ENCODE measurements around the gene GRIA3. TPM values are rescaled to one million over a fixed set of nuclear protein-coding genes. Genes with fewer than 3 reads are reported as not detected.

Gene GRIA3
- total RNA-seq, 1 donor from 2014 or later, result 12.4 TPM

DNA sequence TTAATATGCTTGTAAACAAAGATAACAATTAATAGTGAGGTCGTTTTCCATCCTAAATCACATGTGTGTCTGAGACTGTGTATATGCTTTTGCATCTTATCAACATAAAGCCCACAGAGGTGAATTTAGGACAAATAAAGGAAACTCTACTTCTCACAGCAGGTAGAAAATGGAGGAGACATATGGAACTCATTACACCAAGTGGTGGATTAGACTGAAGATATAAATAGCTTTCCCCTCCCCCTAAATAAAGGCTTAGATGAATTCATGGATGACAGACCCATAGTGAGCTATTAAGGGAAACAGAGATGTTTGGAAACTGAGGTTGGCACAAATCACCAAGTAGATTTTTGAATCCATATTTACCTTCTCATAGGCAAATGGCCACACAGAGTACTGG, 79.7 kb downstream of the GRIA3 start:
- H3K36me3 Mint-ChIP-seq, result peaks cover 4% of the 10 kb centered on the region
- peaks cover 6% of the 10 kb centered on the region for H3K9me3 Mint-ChIP-seq
- TF ChIP-seq, protein P1, sequence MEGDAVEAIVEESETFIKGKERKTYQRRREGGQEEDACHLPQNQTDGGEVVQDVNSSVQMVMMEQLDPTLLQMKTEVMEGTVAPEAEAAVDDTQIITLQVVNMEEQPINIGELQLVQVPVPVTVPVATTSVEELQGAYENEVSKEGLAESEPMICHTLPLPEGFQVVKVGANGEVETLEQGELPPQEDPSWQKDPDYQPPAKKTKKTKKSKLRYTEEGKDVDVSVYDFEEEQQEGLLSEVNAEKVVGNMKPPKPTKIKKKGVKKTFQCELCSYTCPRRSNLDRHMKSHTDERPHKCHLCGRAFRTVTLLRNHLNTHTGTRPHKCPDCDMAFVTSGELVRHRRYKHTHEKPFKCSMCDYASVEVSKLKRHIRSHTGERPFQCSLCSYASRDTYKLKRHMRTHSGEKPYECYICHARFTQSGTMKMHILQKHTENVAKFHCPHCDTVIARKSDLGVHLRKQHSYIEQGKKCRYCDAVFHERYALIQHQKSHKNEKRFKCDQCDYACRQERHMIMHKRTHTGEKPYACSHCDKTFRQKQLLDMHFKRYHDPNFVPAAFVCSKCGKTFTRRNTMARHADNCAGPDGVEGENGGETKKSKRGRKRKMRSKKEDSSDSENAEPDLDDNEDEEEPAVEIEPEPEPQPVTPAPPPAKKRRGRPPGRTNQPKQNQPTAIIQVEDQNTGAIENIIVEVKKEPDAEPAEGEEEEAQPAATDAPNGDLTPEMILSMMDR (conservative IDR thresholded peaks at IDR 0.05), result no peak
- no peak overlapping the region for H3K27ac Mint-ChIP-seq
- no peak for DNase-seq (ENCODE audit: extremely low spot score, unreplicated experiment)
- peaks cover 7% of the 10 kb centered on the region for H3K4me1 Mint-ChIP-seq (ENCODE audit: unreplicated experiment)
- H3K27me3 Mint-ChIP-seq, result no peaks in the 10 kb centered on the region
- H3K4me3 Mint-ChIP-seq, result peak overlapping the region; percentile 29

DNA sequence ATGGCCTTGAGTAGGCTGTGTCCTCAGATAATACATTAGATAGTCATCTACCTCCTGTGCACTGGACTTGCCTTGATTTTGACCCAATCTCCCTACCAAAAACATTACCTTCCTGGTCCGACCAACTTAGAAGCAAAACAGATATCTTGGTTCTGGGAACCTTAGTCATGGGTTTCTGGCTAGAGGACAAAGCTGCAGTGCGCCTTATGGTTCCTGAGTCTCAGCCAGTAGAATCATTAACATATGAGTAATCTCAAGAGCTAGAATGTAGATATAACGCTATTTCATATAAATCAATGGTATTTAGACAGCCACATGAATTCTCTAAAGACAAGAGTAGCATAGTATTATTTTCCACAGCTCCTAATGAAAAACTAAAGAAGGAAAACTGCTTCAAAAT, 83.1 kb downstream of the GRIA3 start:
- TF ChIP-seq, protein P1 (conservative IDR thresholded peaks at IDR 0.05), result no peak
- H3K9me3 Mint-ChIP-seq, result peaks cover 6% of the 10 kb centered on the region
- no peak overlapping the region for H3K27ac Mint-ChIP-seq
- H3K4me3 Mint-ChIP-seq, result no peak overlapping the region
- peaks cover 7% of the 10 kb centered on the region for H3K4me1 Mint-ChIP-seq (ENCODE audit: unreplicated experiment)
- DNase-seq (ENCODE audit: extremely low spot score, unreplicated experiment), result no peak
- H3K36me3 Mint-ChIP-seq, result peaks cover 4% of the 10 kb centered on the region
- H3K27me3 Mint-ChIP-seq, result no peaks in the 10 kb centered on the region

DNA sequence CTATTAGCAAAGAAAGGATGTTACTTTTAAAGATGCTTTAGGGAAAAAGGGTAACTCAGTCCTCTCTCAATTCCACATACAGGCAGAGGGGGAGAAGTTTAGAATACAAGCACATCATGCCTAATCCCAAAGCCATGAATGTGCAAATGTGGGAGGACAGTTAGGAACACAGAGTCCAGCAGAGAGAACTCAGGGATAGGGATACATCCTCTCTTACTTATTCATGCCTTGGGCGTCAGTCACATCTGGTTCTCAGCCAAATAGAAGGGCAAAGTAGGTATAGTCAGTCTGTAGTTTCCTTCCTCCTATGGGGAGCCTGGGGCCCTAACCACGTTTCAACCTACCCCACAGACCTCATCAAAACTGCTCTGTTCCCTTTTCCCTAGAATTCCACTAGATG, 87.8 kb downstream of the GRIA3 start:
- Mint-ChIP-seq H3K27ac (no peak overlapping the region), H3K4me1 (ENCODE audit: unreplicated experiment) (no peaks in the 10 kb centered on the region), H3K4me3 (no peak overlapping the region), H3K9me3 (no peaks in the 10 kb centered on the region), H3K36me3 (no peaks in the 10 kb centered on the region), H3K27me3 (no peaks in the 10 kb centered on the region)
- no peak for DNase-seq (ENCODE audit: extremely low spot score, unreplicated experiment)
- TF ChIP-seq, protein P1 (conservative IDR thresholded peaks at IDR 0.05), result no peak

DNA sequence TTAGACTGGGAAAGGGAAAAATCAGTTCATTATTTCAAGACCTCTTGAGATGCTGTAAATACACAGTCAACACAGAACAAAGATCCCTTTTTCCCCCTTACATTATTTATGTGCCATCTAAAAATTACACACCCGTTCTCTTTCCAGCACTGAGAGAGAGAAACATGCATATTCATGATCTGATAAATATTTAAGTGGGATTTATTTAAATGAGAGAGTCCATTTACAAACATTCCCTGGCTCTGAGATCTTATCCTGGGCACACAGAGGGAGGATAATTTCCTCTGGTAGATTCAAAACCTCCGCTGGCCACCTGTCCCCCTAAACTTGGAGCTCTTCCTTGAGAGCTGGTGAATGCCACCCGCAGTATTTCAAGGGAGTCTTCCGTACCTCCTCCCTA, 88.6 kb downstream of the GRIA3 start:
- no peaks in the 10 kb centered on the region for H3K9me3 Mint-ChIP-seq
- no peak for DNase-seq (ENCODE audit: extremely low spot score, unreplicated experiment)
- H3K27me3 Mint-ChIP-seq, result no peaks in the 10 kb centered on the region
- no peaks in the 10 kb centered on the region for H3K36me3 Mint-ChIP-seq
- no peak overlapping the region for H3K4me3 Mint-ChIP-seq
- H3K27ac Mint-ChIP-seq, result no peak overlapping the region
- TF ChIP-seq, protein P1 (conservative IDR thresholded peaks at IDR 0.05), result no peak
- H3K4me1 Mint-ChIP-seq (ENCODE audit: unreplicated experiment), result no peaks in the 10 kb centered on the region

DNA sequence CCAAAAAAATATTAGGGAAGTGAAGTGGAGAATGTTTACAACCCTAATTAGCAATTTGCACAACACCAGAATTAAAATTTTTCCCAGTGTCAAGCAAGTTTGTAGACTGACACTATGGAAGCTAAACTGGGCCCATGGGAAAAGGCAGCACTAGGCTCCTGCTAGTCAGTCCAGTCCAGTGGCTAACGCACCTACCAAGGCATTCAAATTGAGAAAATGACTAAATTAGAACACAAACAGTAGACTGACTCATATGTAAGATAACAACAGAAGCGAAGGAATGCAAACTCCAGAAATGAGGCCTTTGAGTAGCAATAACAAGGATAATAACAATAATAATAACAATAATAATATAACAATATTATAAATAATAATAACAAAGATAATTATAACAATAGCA, 90.7 kb downstream of the GRIA3 start:
- TF ChIP-seq, protein P1 (conservative IDR thresholded peaks at IDR 0.05), result no peak
- Mint-ChIP-seq H3K9me3 (no peaks in the 10 kb centered on the region), H3K4me3 (no peak overlapping the region), H3K4me1 (ENCODE audit: unreplicated experiment) (no peaks in the 10 kb centered on the region), H3K27ac (no peak overlapping the region), H3K36me3 (no peaks in the 10 kb centered on the region), H3K27me3 (no peaks in the 10 kb centered on the region)
- DNase-seq (ENCODE audit: extremely low spot score, unreplicated experiment), result no peak

DNA sequence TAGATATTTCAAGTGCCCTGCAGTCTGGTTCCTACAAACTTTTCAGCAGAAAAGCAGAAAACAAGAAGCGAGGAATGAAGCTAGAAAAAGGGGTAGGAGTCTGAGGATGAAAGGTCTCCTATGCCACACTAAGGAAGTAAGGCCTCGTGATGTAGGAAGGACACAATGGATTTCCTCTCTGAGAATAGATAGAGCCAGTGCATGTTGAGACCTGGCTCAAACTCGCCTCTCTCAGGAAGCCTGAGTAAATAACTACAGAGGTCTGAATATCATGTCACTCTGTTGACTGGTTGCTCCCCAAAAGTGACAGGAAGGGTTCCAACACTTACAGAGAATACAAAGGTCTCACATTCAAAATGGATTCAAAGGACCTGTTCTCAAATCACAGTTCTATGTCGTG, 93.3 kb downstream of the GRIA3 start:
- Mint-ChIP-seq H3K27ac (no peak overlapping the region), H3K4me3 (no peak overlapping the region), H3K36me3 (no peaks in the 10 kb centered on the region), H3K9me3 (no peaks in the 10 kb centered on the region), H3K27me3 (no peaks in the 10 kb centered on the region), H3K4me1 (ENCODE audit: unreplicated experiment) (no peaks in the 10 kb centered on the region)
- no peak for DNase-seq (ENCODE audit: extremely low spot score, unreplicated experiment)
- TF ChIP-seq, protein P1 (conservative IDR thresholded peaks at IDR 0.05), result no peak
